ENCODE data around the gene ADAP2.

GRCh38 chr17:30996486-30996885, 74.7 kb downstream of the ADAP2 start:
- TF ChIP-seq SP1 (IDR thresholded peaks at IDR 0.05) = no peak
- no peak for TF ChIP-seq BHLHE40 (IDR thresholded peaks at IDR 0.05; ENCODE audit: borderline replicate concordance)
- TF ChIP-seq FOXM1 (IDR thresholded peaks at IDR 0.05; ENCODE audit: borderline replicate concordance) = no peak
- TF ChIP-seq ARNT (IDR thresholded peaks at IDR 0.05) = no peak
- TF ChIP-seq TARDBP (IDR thresholded peaks at IDR 0.05) = no peak
- TF ChIP-seq NFRKB (IDR thresholded peaks at IDR 0.05) = no peak
- no peak for TF ChIP-seq FOXA1 (IDR thresholded peaks at IDR 0.05)
- TF ChIP-seq SUZ12 (IDR thresholded peaks at IDR 0.05) = no peak
- no peak for TF ChIP-seq L3MBTL2 (conservative IDR thresholded peaks at IDR 0.05)
- no peak for TF ChIP-seq ELF4 (IDR thresholded peaks at IDR 0.05)
- no peak for TF ChIP-seq LEF1 (IDR thresholded peaks at IDR 0.05; ENCODE audit: borderline replicate concordance)
- TF ChIP-seq ZNF384 (IDR thresholded peaks at IDR 0.05) = no peak

Data from HEK293T (cell line).